H9 (cell line): ENCODE data around the gene NRXN3. TPM values are rescaled to one million over a fixed set of nuclear protein-coding genes. Genes with fewer than 3 reads are reported as not detected.

Source experiments
- DNase-seq: peaks from one replicate; pipeline ENCODE4 v3.0.0-alpha.2; 2017
- H2AFZ ChIP-seq: one replicate; pipeline ENCODE4 v1.6.1; 2013; ENCODE audit warnings: mild to moderate bottlenecking, low read length, control low read depth, moderate library complexity
- H2AK5ac ChIP-seq: 2 replicates; pipeline ENCODE4 v1.6.1; 2013; ENCODE audit warnings: low read length, control low read depth, mixed read lengths; ENCODE audit not compliant: insufficient read length
- H2BK120ac ChIP-seq: one replicate; pipeline ENCODE4 v1.6.1; 2013; ENCODE audit warnings: low read depth, mild to moderate bottlenecking, low read length, control low read depth, inconsistent platforms; ENCODE audit not compliant: poor library complexity, severe bottlenecking
- H2BK12ac ChIP-seq: 2 replicates; pipeline ENCODE4 v1.6.1; 2013; ENCODE audit warnings: low read length, control low read depth, mixed read lengths, low read depth; ENCODE audit not compliant: insufficient read length
- H2BK15ac ChIP-seq: 2 replicates; pipeline ENCODE4 v1.6.1; 2013; ENCODE audit warnings: low read depth, low read length, control low read depth
- H2BK20ac ChIP-seq: one replicate; pipeline ENCODE4 v1.6.1; 2013; ENCODE audit warnings: low read depth, mild to moderate bottlenecking, low read length, control low read depth, inconsistent platforms; ENCODE audit not compliant: poor library complexity, severe bottlenecking
- H2BK5ac ChIP-seq: 2 replicates; pipeline ENCODE4 v1.6.1; 2013; ENCODE audit warnings: low read length, control low read depth, mixed read lengths; ENCODE audit not compliant: insufficient read length
- H3K14ac ChIP-seq: 2 replicates; pipeline ENCODE4 v1.6.1; 2013; ENCODE audit warnings: low read length, control low read depth; ENCODE audit not compliant: insufficient read depth
- H3K18ac ChIP-seq: 2 replicates; pipeline ENCODE4 v1.6.1; 2013; ENCODE audit warnings: low read depth, mild to moderate bottlenecking, mixed read lengths, low read length, control low read depth; ENCODE audit not compliant: insufficient read length
- H3K23ac ChIP-seq: 2 replicates; pipeline ENCODE4 v1.6.1; 2013; ENCODE audit warnings: low read length, control low read depth, mixed read lengths, low read depth; ENCODE audit not compliant: insufficient read length
- H3K23me2 ChIP-seq: 2 replicates; pipeline ENCODE4 v1.6.1; 2013; ENCODE audit warnings: low read depth, mild to moderate bottlenecking, mixed read lengths, low read length, control low read depth; ENCODE audit not compliant: insufficient read length, poor library complexity, severe bottlenecking
- H3K27ac ChIP-seq: 2 replicates; pipeline ENCODE4 v1.5.1; 2013; ENCODE audit warnings: low read length, control low read depth, mixed read lengths, low read depth; ENCODE audit not compliant: insufficient read length
- H3K27me3 ChIP-seq: 2 replicates; pipeline ENCODE4 v1.6.1; 2013; ENCODE audit warnings: low read length, control low read depth, inconsistent platforms; ENCODE audit not compliant: insufficient read depth
- H3K4ac ChIP-seq: 2 replicates; pipeline ENCODE4 v1.6.1; 2013; ENCODE audit warnings: low read depth, mild to moderate bottlenecking, control low read depth, inconsistent platforms, low read length, moderate library complexity
- H3K4me1 ChIP-seq: 2 replicates; pipeline ENCODE4 v1.6.1; 2013; ENCODE audit warnings: low read length, control low read depth, inconsistent platforms; ENCODE audit not compliant: insufficient read depth
- H3K4me2 ChIP-seq: 2 replicates; pipeline ENCODE4 v1.6.1; 2013; ENCODE audit warnings: low read length, control low read depth, mixed read lengths; ENCODE audit not compliant: insufficient read length, insufficient read depth
- H3K56ac ChIP-seq: 2 replicates; pipeline ENCODE4 v1.6.1; 2013; ENCODE audit warnings: low read depth, mild to moderate bottlenecking, mixed read lengths, low read length, control low read depth; ENCODE audit not compliant: insufficient read length
- H3K79me1 ChIP-seq: 2 replicates; pipeline ENCODE4 v1.6.1; 2013; ENCODE audit warnings: low read depth, mild to moderate bottlenecking, moderate library complexity, low read length, control low read depth, inconsistent platforms; ENCODE audit not compliant: insufficient read depth, poor library complexity, severe bottlenecking
- H3K79me2 ChIP-seq: 2 replicates; pipeline ENCODE4 v1.6.1; 2013; ENCODE audit warnings: low read length, control low read depth, inconsistent platforms; ENCODE audit not compliant: insufficient read depth
- H3K9ac ChIP-seq: 2 replicates; pipeline ENCODE4 v1.6.1; 2013; ENCODE audit warnings: low read length, control low read depth, mixed read lengths; ENCODE audit not compliant: insufficient read length; ENCODE audit errors: extremely low read depth
- H3K9me3 ChIP-seq: one replicate; pipeline ENCODE4 v1.6.1; 2013; ENCODE audit warnings: low read depth, low read length, inconsistent platforms; ENCODE audit not compliant: control insufficient read depth
- H3T11ph ChIP-seq: one replicate; pipeline ENCODE4 v1.6.1; 2013; ENCODE audit warnings: mild to moderate bottlenecking, low read length, control low read depth, inconsistent platforms
- H4K20me1 ChIP-seq: one replicate; pipeline ENCODE4 v1.6.1; 2013; ENCODE audit not compliant: control insufficient read depth, insufficient read length, insufficient read depth
- H4K5ac ChIP-seq: 2 replicates; pipeline ENCODE4 v1.6.1; 2013; ENCODE audit warnings: low read depth, mild to moderate bottlenecking, mixed read lengths, low read length, control low read depth; ENCODE audit not compliant: insufficient read length
- H4K8ac ChIP-seq: replicated peaks from 2 replicates; pipeline ENCODE4 v1.6.1; 2013; ENCODE audit warnings: low read length, control low read depth, mixed read lengths, low read depth; ENCODE audit not compliant: insufficient read length
- H4K91ac ChIP-seq: 2 replicates; pipeline ENCODE4 v1.6.1; 2013; ENCODE audit warnings: low read depth, mild to moderate bottlenecking, moderate library complexity, mixed read lengths, low read length, control low read depth; ENCODE audit not compliant: insufficient read length
- H3K27ac Mint-ChIP-seq, 3 experiments: 2 replicates in 2 of 3; 3 replicates in 1 of 3; pipeline ENCODE4 v1.8.0; 2020 to 2021; ENCODE audit warnings: mixed read lengths in 3 of 3, mild to moderate bottlenecking in 1 of 3, moderate library complexity in 1 of 3
- H3K27me3 Mint-ChIP-seq: 2 replicates; pipeline ENCODE4 v1.8.0; 2021; ENCODE audit warnings: low read depth, mild to moderate bottlenecking, moderate library complexity, mixed read lengths
- H3K36me3 Mint-ChIP-seq, 3 experiments: 2 replicates in 2 of 3; 3 replicates in 1 of 3; pipeline ENCODE4 v1.8.0; 2020 to 2021; ENCODE audit warnings: low read depth in 3 of 3, mixed read lengths in 3 of 3; ENCODE audit not compliant: insufficient read depth in 1 of 3
- H3K4me1 Mint-ChIP-seq, 2 experiments: 2 replicates each; pipeline ENCODE4 v1.8.0; 2020; ENCODE audit warnings: mixed read lengths in 2 of 2
- H3K4me3 Mint-ChIP-seq, 2 experiments: 2 replicates in 1 of 2; 3 replicates in 1 of 2; pipeline ENCODE4 v1.8.0; 2020 to 2021; ENCODE audit warnings: mild to moderate bottlenecking in 2 of 2, mixed read lengths in 2 of 2, moderate library complexity in 1 of 2
- H3K9me3 Mint-ChIP-seq, 2 experiments: 2 replicates in 1 of 2; 3 replicates in 1 of 2; pipeline ENCODE4 v1.8.0; 2020; ENCODE audit warnings: mild to moderate bottlenecking in 2 of 2, mixed read lengths in 2 of 2, moderate library complexity in 1 of 2
- WGBS: extraction: QIAGEN DNeasy Blood & Tissue Kit; methylation state at CpG from one replicate; pipeline ENCODE4 v1.1.7; 2013; ENCODE audit warnings: missing lambda C conversion rate, low lambda C conversion rate, mixed read lengths; ENCODE audit not compliant: insufficient read length; ENCODE audit errors: extremely low coverage; 5-methylcytosine and 5-hydroxymethylcytosine counted together
- total RNA-seq: library from RNA; stranded (reverse); gene quantifications from 2 replicates; pipeline ENCODE4 v1.2.1, GENCODE V29; 2021
- TF ChIP-seq, protein P1 (sequence below): fragments of 200-600 bp; sonication (generic); conservative IDR thresholded peaks from 3 replicates; pipeline ENCODE4 v1.8.0; 2021; ENCODE audit warnings: antibody characterized with exemption, mild to moderate bottlenecking

The NRXN3 gene
- total RNA-seq, 1 experiment from 2014 or later = 1.8 TPM

- Histone ChIP-seq H3K79me1 (no peaks in the 10 kb centered on the region), H3K27me3 (no peaks in the 10 kb centered on the region), H3K23me2 (no peaks in the 10 kb centered on the region), H3K14ac (no peak overlapping the region), H2BK20ac (no peak overlapping the region), H3K56ac (no peak overlapping the region), H3K23ac (no peak overlapping the region), H2AK5ac (no peak overlapping the region), H2BK120ac (no peak overlapping the region), H3K9me3 (no peaks in the 10 kb centered on the region), H3K4me2 (no peak overlapping the region), H3K4ac (no peak overlapping the region), H3K27ac (no peak overlapping the region), H4K20me1 (no peaks in the 10 kb centered on the region), H2BK12ac (no peak overlapping the region), H2BK5ac (no peak overlapping the region), H3K18ac (no peak overlapping the region), H3K4me1 (no peaks in the 10 kb centered on the region), H3T11ph (no peak overlapping the region), H2AFZ (no peak overlapping the region), H4K5ac (no peak overlapping the region), H3K9ac (no peak overlapping the region), H2BK15ac (no peak overlapping the region), H4K8ac (no peak overlapping the region), H3K79me2 (no peaks in the 10 kb centered on the region), H4K91ac (no peak overlapping the region)
- TF ChIP-seq, protein P1, sequence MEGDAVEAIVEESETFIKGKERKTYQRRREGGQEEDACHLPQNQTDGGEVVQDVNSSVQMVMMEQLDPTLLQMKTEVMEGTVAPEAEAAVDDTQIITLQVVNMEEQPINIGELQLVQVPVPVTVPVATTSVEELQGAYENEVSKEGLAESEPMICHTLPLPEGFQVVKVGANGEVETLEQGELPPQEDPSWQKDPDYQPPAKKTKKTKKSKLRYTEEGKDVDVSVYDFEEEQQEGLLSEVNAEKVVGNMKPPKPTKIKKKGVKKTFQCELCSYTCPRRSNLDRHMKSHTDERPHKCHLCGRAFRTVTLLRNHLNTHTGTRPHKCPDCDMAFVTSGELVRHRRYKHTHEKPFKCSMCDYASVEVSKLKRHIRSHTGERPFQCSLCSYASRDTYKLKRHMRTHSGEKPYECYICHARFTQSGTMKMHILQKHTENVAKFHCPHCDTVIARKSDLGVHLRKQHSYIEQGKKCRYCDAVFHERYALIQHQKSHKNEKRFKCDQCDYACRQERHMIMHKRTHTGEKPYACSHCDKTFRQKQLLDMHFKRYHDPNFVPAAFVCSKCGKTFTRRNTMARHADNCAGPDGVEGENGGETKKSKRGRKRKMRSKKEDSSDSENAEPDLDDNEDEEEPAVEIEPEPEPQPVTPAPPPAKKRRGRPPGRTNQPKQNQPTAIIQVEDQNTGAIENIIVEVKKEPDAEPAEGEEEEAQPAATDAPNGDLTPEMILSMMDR = no peak
- no peak overlapping the region for H3K27ac Mint-ChIP-seq
- no peaks in the 10 kb centered on the region for H3K9me3 Mint-ChIP-seq
- no CpG with 5 or more reads among the region's 2 CpGs for WGBS
- DNase-seq = no peak
- H3K4me3 Mint-ChIP-seq = no peak overlapping the region
- H3K4me1 Mint-ChIP-seq = no peaks in the 10 kb centered on the region
- H3K36me3 Mint-ChIP-seq = no peaks in the 10 kb centered on the region
- H3K27me3 Mint-ChIP-seq = peaks cover 1% of the 10 kb centered on the region; the same call in 1 of the 2 replicates
Measured at GRCh38 chr14:79074510-79074909, 904.3 kb downstream of the NRXN3 start.
